GDM1 (cell line): ENCODE data around the gene CRIP3.
"Not testable (repeated sequence)": the region's sequence is repeated elsewhere in the genome, so short reads cannot be mapped to it uniquely, and the experiment has no call there.

ENCODE experiments used
- DNase-seq: peaks from one replicate; lab custom pipeline; 2025; lab: John Stamatoyannopoulos, UW

The CRIP3 gene

GRCh38 chr6:43306086-43306485, 2.5 kb downstream of the CRIP3 start:
- DNase-seq, result no peak

DNA sequence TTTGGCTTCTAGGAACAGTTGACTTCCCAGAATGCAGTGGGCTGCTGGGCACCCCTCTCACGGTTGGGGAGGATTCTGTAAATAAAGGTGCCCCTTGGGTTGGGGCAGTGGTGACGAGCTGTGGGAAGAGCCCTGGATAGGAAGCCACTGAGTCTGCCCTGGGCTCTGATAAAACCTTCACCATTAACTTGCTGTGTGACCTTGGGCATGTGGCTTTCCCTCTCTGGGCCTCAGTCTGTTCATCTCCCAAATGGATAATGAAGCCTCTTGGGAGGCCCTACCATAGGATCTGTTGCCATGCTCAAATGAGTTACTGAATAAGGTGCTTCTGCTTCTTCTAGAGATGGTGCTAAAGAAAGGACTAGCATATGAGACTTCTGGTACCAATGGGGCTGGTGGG, 3.7 kb downstream of the CRIP3 start:
- no peak for DNase-seq

- DNase-seq, result no peak
These were observed 4.3 kb downstream of the CRIP3 start for GRCh38 chr6:43304361-43304760.

DNA sequence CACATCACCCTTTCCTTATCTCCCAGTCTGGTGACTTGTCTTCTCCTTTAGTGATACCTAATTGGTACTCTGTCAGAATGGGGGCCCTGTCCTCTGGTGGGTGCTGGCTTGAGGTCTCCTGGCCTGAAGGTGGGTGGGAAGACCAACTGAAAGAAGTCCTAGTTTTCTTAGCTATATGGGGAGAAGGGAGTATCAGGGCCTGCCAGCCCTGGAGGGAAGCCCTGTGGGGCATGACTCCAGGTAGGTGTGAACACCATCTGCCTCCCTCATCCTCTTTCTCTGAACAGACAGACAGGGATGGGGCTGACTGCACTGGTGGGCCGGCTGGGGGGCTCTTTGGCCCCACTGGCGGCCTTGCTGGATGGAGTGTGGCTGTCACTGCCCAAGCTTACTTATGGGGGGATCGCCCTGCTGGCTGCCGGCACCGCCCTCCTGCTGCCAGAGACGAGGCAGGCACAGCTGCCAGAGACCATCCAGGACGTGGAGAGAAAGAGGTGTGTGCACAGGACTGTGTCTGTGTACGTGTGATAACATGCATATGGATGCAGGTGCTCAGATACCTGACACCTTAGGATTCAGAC, 4.8 kb downstream of the CRIP3 start:
- DNase-seq, result no peak

GRCh38 chr6:43303006-43303405, 5.6 kb downstream of the CRIP3 start:
- DNase-seq, result not testable (repeated sequence)

DNA sequence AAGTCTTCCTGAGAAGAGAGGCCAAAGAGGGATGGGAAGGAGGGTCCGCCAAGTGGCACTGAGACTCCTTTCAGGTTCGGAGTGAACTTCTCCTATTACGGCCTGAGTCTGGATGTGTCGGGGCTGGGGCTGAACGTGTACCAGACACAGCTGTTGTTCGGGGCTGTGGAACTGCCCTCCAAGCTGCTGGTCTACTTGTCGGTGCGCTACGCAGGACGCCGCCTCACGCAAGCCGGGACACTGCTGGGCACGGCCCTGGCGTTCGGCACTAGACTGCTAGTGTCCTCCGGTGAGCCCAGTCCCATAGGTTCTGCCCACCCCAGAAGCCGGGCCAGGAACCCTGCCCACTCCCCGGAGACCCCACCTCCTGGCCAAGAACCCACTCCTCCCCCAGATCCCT, 6.5 kb downstream of the CRIP3 start:
- DNase-seq, result no peak

- DNase-seq, result no peak
These were observed 7.3 kb downstream of the CRIP3 start for GRCh38 chr6:43301081-43301870.

GRCh38 chr6:43299338-43300293, 9.0 kb downstream of the CRIP3 start:
- DNase-seq, result no peak

GRCh38 chr6:43298565-43299337, 9.9 kb downstream of the CRIP3 start:
- no peak for DNase-seq

- no peak for DNase-seq
These were observed 10.7 kb downstream of the CRIP3 start, which contains the start of gene SLC22A7 for GRCh38 chr6:43297644-43298564. TSS of gene SLC22A7 (plus strand) at chr6:43298260. CDS start at chr6:43298359, 99 bp downstream.

- no peak for DNase-seq
These were observed 11.7 kb downstream of the CRIP3 start for GRCh38 chr6:43296780-43297497.

GRCh38 chr6:43295456-43295855, 13.2 kb downstream of the CRIP3 start:
- DNase-seq, result no peak

GRCh38 chr6:43294536-43294935, 14.1 kb downstream of the CRIP3 start:
- no peak for DNase-seq

DNA sequence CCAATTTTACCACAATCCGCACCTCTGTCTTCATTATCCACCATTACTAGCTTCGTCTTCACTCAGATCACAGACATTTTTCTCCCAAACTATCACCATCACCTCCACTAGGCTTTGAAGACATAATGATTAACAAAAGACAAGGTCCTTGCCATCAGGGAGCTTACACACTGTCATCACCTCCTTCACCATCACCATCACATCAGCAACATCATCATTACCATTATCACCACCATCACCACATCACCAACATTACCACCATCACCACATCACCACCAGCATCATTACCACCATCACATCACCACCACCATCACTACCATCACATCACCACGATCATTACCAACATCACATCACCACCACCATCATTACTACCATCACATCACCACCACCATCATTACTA, 14.9 kb downstream of the CRIP3 start:
- no peak for DNase-seq

DNA sequence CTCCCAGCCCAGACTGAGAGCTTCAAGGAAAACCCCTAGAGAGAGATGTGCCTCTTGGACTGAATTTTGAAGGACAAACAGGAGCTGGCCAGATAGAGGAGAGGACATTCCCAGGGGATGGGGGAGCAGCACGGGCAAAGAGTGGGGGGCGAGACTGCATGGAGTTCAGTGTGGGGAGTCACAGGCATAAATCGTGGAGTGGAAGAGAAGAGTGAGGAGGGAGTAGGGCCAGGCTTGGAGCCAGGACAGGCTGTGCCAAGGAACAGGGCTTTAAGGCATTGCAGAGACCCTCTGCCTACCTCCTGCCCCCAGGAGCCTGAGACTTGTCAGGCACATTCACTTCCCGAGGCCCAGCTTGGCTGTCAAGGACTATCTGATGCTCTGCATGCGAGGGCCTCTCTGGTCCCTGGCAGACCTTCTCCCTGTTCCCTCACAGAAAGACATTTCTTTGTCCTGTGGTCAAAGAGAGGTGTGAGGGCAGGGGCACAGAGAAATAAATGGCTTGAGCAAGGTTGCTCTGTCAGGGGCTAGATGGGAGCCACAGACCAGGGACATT, 15.8 kb downstream of the CRIP3 start:
- no peak for DNase-seq

DNA sequence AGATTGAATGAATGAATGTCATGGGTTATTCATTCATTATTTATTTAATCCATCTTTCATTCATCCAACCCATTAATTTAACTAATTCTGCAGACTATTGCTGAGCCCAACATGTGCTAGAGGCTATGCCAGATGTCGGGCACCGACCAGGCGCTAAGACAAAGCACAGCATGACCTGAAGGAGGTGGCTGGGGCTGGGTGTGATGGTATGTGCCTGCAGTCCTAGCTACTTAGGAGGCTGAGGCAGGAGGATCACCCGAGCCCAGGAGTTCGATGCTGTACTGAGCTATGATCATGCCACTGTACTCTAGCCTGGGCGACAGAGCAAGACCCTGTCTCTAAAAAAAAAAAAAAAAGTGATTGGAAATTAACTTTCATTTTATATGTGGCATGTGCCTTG, 16.3 kb downstream of the CRIP3 start:
- no peak for DNase-seq

DNA sequence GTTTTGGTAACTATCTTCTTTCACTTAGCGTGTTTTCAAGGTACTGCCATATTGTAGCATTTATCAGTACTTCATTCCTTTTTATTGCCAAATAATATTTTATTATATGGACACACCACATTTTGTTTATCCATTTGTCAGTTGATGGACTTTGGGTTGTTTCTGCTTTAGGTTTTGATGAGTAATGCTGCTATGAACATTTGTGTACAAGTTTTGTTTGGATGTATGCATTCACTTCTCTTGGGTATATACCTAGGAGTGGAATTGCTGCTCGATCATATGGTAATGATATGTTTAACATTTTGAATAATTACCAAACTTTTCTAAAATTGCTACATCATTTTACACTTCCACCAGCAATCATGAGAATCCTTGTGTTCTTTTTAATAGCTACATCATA, 16.9 kb downstream of the CRIP3 start:
- no peak for DNase-seq

- DNase-seq, result no peak
These were observed 17.7 kb downstream of the CRIP3 start for GRCh38 chr6:43290905-43291355.

DNA sequence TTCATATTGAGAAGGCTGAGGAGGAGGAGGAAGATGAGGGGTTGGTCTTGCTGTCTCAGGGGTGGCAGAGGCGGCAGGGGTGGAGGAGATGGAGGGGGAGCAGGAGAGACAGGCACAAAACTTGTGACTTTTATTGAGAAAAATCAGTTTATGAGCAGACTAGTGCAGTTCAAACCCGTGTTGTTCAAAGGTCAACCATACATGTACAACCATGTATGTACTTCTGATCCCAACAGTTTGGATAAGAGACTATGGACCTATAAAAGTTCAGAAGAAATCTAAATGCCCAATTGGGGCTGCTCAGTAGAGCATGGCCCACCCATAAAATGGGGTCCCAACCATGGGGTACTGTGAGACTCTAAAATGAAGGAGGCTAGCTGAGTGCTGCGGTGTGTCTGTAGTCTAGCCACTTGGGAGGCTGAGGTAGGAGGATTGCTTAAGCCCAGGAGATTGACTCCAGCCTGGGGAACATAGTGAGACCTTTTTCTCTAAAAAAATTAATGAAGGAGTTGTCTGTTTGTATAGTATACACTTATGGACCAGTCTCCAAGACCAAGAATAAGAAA, 18.2 kb downstream of the CRIP3 start:
- DNase-seq, result no peak
